H1 (cell line): ENCODE data around the gene UNC80.

Experiments used
- CEBPB ChIP-seq: IDR thresholded peaks from 2 replicates; pipeline ENCODE4 v1.6.1; 2012; ENCODE audit warnings: low read depth, low read length
- CTCF ChIP-seq, 3 experiments: IDR thresholded peaks; 1 replicate in 2 of 3; 2 replicates in 1 of 3; pipeline versions ENCODE4 v1.5.1 to v1.6.1; 2011; ENCODE audit warnings: low read length in 3 of 3, mild to moderate bottlenecking in 3 of 3, inconsistent platforms in 2 of 3, low read depth in 1 of 3, moderate library complexity in 1 of 3; ENCODE audit not compliant: insufficient read depth in 1 of 3; ENCODE audit errors: control extremely low read depth in 1 of 3
- EP300 ChIP-seq, 2 experiments: IDR thresholded peaks; 1 replicate in 1 of 2; 2 replicates in 1 of 2; pipeline ENCODE4 v1.6.1; 2011 to 2012; ENCODE audit warnings: low read depth in 2 of 2, low read length in 2 of 2, mild to moderate bottlenecking in 2 of 2, borderline replicate concordance in 1 of 2, inconsistent platforms in 1 of 2, moderate library complexity in 1 of 2
- EZH2 ChIP-seq: fragments of 200-600 bp; sonication (generic); IDR thresholded peaks from 2 replicates; pipeline ENCODE4 v1.7.1; 2012; ENCODE audit warnings: low read depth, mild to moderate bottlenecking, moderate library complexity, low read length, inconsistent platforms; ENCODE audit not compliant: severe bottlenecking
- POLR2A ChIP-seq, 2 experiments: IDR thresholded peaks; 1 replicate in 1 of 2; 2 replicates in 1 of 2; pipeline ENCODE4 v1.6.1; 2011; ENCODE audit warnings: low read depth in 2 of 2, low read length in 2 of 2, mild to moderate bottlenecking in 2 of 2; ENCODE audit errors: control extremely low read depth in 1 of 2
- POLR2AphosphoS5 ChIP-seq: IDR thresholded peaks from 2 replicates; pipeline ENCODE4 v1.6.1; 2011; ENCODE audit warnings: low read depth, low read length
- SIN3A ChIP-seq, 2 experiments: IDR thresholded peaks in 1 of 2; conservative IDR thresholded peaks in 1 of 2; 2 replicates each; pipeline ENCODE4 v1.6.1; 2011 to 2012; ENCODE audit warnings: low read length in 2 of 2, improper control_type of control experiment in 1 of 2, low read depth in 1 of 2, mild to moderate bottlenecking in 1 of 2
- SIRT6 ChIP-seq: IDR thresholded peaks from one replicate; pipeline ENCODE4 v1.7.1; 2012; ENCODE audit warnings: low read length, inconsistent platforms
- SIX5 ChIP-seq: IDR thresholded peaks from 2 replicates; pipeline ENCODE4 v1.6.1; 2011; ENCODE audit warnings: mild to moderate bottlenecking, low read depth, low read length
- SP2 ChIP-seq: IDR thresholded peaks from 2 replicates; pipeline ENCODE4 v1.6.1; 2012; ENCODE audit warnings: mild to moderate bottlenecking, low read length, inconsistent platforms
- SRF ChIP-seq: IDR thresholded peaks from 2 replicates; pipeline ENCODE4 v1.6.1; 2011; ENCODE audit warnings: mild to moderate bottlenecking, low read depth, low read length, moderate library complexity
- TAF1 ChIP-seq: IDR thresholded peaks from 2 replicates; pipeline ENCODE4 v1.6.1; 2011; ENCODE audit warnings: mild to moderate bottlenecking, low read depth, low read length

- TF ChIP-seq POLR2AphosphoS5: no peak
- TF ChIP-seq POLR2A (IDR thresholded peaks at IDR 0.05; ENCODE audit: control extremely low read depth in 1 of 2, low read depth in 2 of 2, low read length in 2 of 2): no peak
- TF ChIP-seq SP2: no peak
- TF ChIP-seq CEBPB: no peak
- no peak for TF ChIP-seq CTCF (IDR thresholded peaks at IDR 0.05; ENCODE audit: control extremely low read depth in 1 of 3, insufficient read depth in 1 of 3, low read depth in 1 of 3, low read length in 3 of 3)
- no peak for TF ChIP-seq SIX5
- no peak for TF ChIP-seq SIN3A (conservative IDR thresholded peaks at IDR 0.05 in 1 of 2, IDR thresholded peaks at IDR 0.05 in 1 of 2; ENCODE audit: low read depth in 1 of 2, low read length in 2 of 2)
- TF ChIP-seq SRF: no peak
- TF ChIP-seq EZH2: no peak
- TF ChIP-seq TAF1: no peak
- TF ChIP-seq SIRT6: no peak
- no peak for TF ChIP-seq EP300 (IDR thresholded peaks at IDR 0.05; ENCODE audit: borderline replicate concordance in 1 of 2, low read depth in 2 of 2, low read length in 2 of 2)
These were observed 266.4 kb downstream of the UNC80 start for GRCh38 chr2:210038078-210038477.
